HG03066 (cell line): Measurements from ENCODE around the gene PTPRF.
"Not testable (repeated sequence)": the region's sequence is repeated elsewhere in the genome, so short reads cannot be mapped to it uniquely, and the experiment has no call there.

Experiments used
- ATAC-seq: cut with Tn5 transposase; IDR thresholded peaks from one replicate; pipeline ENCODE4 v1.9.1; 2021; ENCODE audit warnings: low read depth; ENCODE audit not compliant: unreplicated experiment

Gene PTPRF

GRCh38 chr1:43530483-43531106 is at the start of gene PTPRF:
TSS of gene PTPRF (plus strand) at chr1:43530883. CDS start at chr1:43545076, 14,193 bp downstream.
- ATAC-seq, result no peak

- no peak for ATAC-seq
Measured at GRCh38 chr1:43481491-43481890, 49.2 kb upstream of the PTPRF start.

GRCh38 chr1:43482215-43482614 is 48.5 kb upstream of the PTPRF start:
- ATAC-seq, result no peak

GRCh38 chr1:43484367-43484766 is 46.3 kb upstream of the PTPRF start:
- ATAC-seq, result no peak

GRCh38 chr1:43488165-43488564 is 42.5 kb upstream of the PTPRF start:
- no peak for ATAC-seq

GRCh38 chr1:43491061-43491460 is 39.6 kb upstream of the PTPRF start:
- no peak for ATAC-seq

- no peak for ATAC-seq
Measured at GRCh38 chr1:43492826-43493225, 37.9 kb upstream of the PTPRF start.

GRCh38 chr1:43493661-43494450 is 36.8 kb upstream of the PTPRF start:
- no peak for ATAC-seq

GRCh38 chr1:43495204-43495603 is 35.5 kb upstream of the PTPRF start:
- ATAC-seq, result no peak

GRCh38 chr1:43499898-43500297 is 30.8 kb upstream of the PTPRF start:
- ATAC-seq, result no peak

GRCh38 chr1:43501806-43502205 is 28.9 kb upstream of the PTPRF start:
- ATAC-seq, result not testable (repeated sequence)

GRCh38 chr1:43503534-43503933 is 27.1 kb upstream of the PTPRF start:
- ATAC-seq, result no peak

- no peak for ATAC-seq
Measured at GRCh38 chr1:43505077-43505780, 25.5 kb upstream of the PTPRF start.

GRCh38 chr1:43506233-43506632 is 24.4 kb upstream of the PTPRF start:
- no peak for ATAC-seq

GRCh38 chr1:43507296-43508295 is 23.1 kb upstream of the PTPRF start:
- ATAC-seq, result no peak

GRCh38 chr1:43509007-43509739 is 21.5 kb upstream of the PTPRF start:
- ATAC-seq, result no peak

GRCh38 chr1:43509740-43510375 is 20.8 kb upstream of the PTPRF start:
- no peak for ATAC-seq

- no peak for ATAC-seq
Measured at GRCh38 chr1:43510621-43511020, 20.1 kb upstream of the PTPRF start.

GRCh38 chr1:43511394-43511793 is 19.3 kb upstream of the PTPRF start:
- no peak for ATAC-seq
